Loucy (cell line): ENCODE data around the gene IRF2.

Experiments used
- H2AFZ ChIP-seq: fragments of 200-600 bp; sonication (generic); 2 replicates; pipeline ENCODE4 v1.6.0; 2016; ENCODE audit warnings: antibody characterized with exemption, mild to moderate bottlenecking, low read length, moderate library complexity
- H3F3A ChIP-seq: fragments of 200-600 bp; 2 replicates; pipeline ENCODE4 v1.6.0; 2016; ENCODE audit warnings: antibody characterized with exemption, low read depth, mild to moderate bottlenecking
- H3K27me3 ChIP-seq: fragments of 200-600 bp; sonication (generic); 2 replicates; pipeline ENCODE4 v1.6.1; 2014; ENCODE audit warnings: low read length, mild to moderate bottlenecking; ENCODE audit not compliant: insufficient read depth, poor library complexity, severe bottlenecking
- H3K36me3 ChIP-seq: fragments of 200-600 bp; sonication (generic); 2 replicates; pipeline ENCODE4 v1.6.1; 2016; ENCODE audit warnings: low read length; ENCODE audit not compliant: insufficient read depth
- H3K4me1 ChIP-seq: fragments of 200-600 bp; sonication (generic); 2 replicates; pipeline ENCODE4 v1.5.1; 2014; ENCODE audit warnings: low read length, mild to moderate bottlenecking; ENCODE audit not compliant: insufficient read depth, poor library complexity, severe bottlenecking
- H3K4me2 ChIP-seq: fragments of 200-600 bp; sonication (generic); 2 replicates; pipeline ENCODE4 v1.6.0; 2014; ENCODE audit warnings: antibody characterized with exemption, low read length, low read depth, mild to moderate bottlenecking; ENCODE audit not compliant: poor library complexity, severe bottlenecking
- H3K4me3 ChIP-seq: fragments of 200-600 bp; sonication (generic); 2 replicates; pipeline ENCODE4 v1.5.1; 2014; ENCODE audit warnings: low read length, mild to moderate bottlenecking, mixed read lengths; ENCODE audit not compliant: poor library complexity, severe bottlenecking
- H3K79me2 ChIP-seq: fragments of 200-600 bp; sonication (generic); 2 replicates; pipeline ENCODE4 v1.6.1; 2014; ENCODE audit warnings: low read length; ENCODE audit not compliant: insufficient read depth
- H3K9ac ChIP-seq: fragments of 200-600 bp; sonication (generic); 2 replicates; pipeline ENCODE4 v1.6.0; 2014; ENCODE audit warnings: mild to moderate bottlenecking, low read depth, low read length, moderate library complexity; ENCODE audit not compliant: poor library complexity, severe bottlenecking
- H3K9me2 ChIP-seq: fragments of 200-600 bp; sonication (generic); replicated peaks from 2 replicates; pipeline ENCODE4 v1.6.1; 2016; ENCODE audit warnings: low read depth, low read length, mixed read lengths
- H3K9me3 ChIP-seq: fragments of 200-600 bp; sonication (generic); 2 replicates; pipeline ENCODE4 v1.6.1; 2014; ENCODE audit warnings: mild to moderate bottlenecking, antibody characterized with exemption, low read length, low read depth; ENCODE audit not compliant: insufficient read depth
- H4K20me1 ChIP-seq: fragments of 200-600 bp; sonication (generic); 2 replicates; pipeline ENCODE4 v1.6.0; 2014; ENCODE audit warnings: antibody characterized with exemption, low read length, mild to moderate bottlenecking; ENCODE audit not compliant: insufficient read depth, poor library complexity, severe bottlenecking
- CTCF ChIP-seq: fragments of 200-600 bp; sonication (generic); conservative IDR thresholded peaks from 2 replicates; pipeline ENCODE4 v1.5.1; 2014; ENCODE audit warnings: mild to moderate bottlenecking, antibody characterized with exemption, low read length
- EZH2phosphoT487 ChIP-seq: fragments of 200-600 bp; IDR thresholded peaks from 2 replicates; pipeline ENCODE4 v1.6.1; 2018; ENCODE audit warnings: antibody characterized with exemption, mild to moderate bottlenecking, moderate library complexity, borderline replicate concordance

IRF2 gene

GRCh38 chr4:184444215-184444952 is 30.0 kb downstream of the IRF2 start:
- H3K27me3 ChIP-seq, result no peaks in the 10 kb centered on the region
- no peak overlapping the region for H3K4me2 ChIP-seq
- peaks cover 7% of the 10 kb centered on the region for H4K20me1 ChIP-seq
- TF ChIP-seq EZH2phosphoT487 (no peak), CTCF (no peak)
- no peak overlapping the region for H3K4me3 ChIP-seq
- no peaks in the 10 kb centered on the region for H3K9me2 ChIP-seq
- H2AFZ ChIP-seq, result no peak overlapping the region
- peaks cover 6% of the 10 kb centered on the region; the same call in 1 of the 2 replicates for H3K36me3 ChIP-seq
- H3K9ac ChIP-seq, result no peak overlapping the region
- H3K79me2 ChIP-seq, result peaks cover 91% of the 10 kb centered on the region
- H3F3A ChIP-seq, result no peaks in the 10 kb centered on the region
- no peaks in the 10 kb centered on the region for H3K9me3 ChIP-seq
- peaks cover 6% of the 10 kb centered on the region for H3K4me1 ChIP-seq

GRCh38 chr4:184443318-184443717 is 31.0 kb downstream of the IRF2 start:
- H3K9ac ChIP-seq, result no peak overlapping the region
- no peaks in the 10 kb centered on the region for H3K9me3 ChIP-seq
- no peak overlapping the region for H2AFZ ChIP-seq
- H3F3A ChIP-seq, result no peaks in the 10 kb centered on the region
- H3K4me1 ChIP-seq, result peaks cover 6% of the 10 kb centered on the region
- no peaks in the 10 kb centered on the region for H3K27me3 ChIP-seq
- no peak overlapping the region for H3K4me2 ChIP-seq
- H3K36me3 ChIP-seq, result peaks cover 6% of the 10 kb centered on the region; the same call in 1 of the 2 replicates
- no peak overlapping the region for H3K4me3 ChIP-seq
- H4K20me1 ChIP-seq, result peaks cover 7% of the 10 kb centered on the region
- no peaks in the 10 kb centered on the region for H3K9me2 ChIP-seq
- peaks cover 88% of the 10 kb centered on the region for H3K79me2 ChIP-seq
- TF ChIP-seq CTCF (no peak), EZH2phosphoT487 (no peak)

GRCh38 chr4:184442314-184442635 is 32.1 kb downstream of the IRF2 start:
- no peak for TF ChIP-seq CTCF
- no peak for TF ChIP-seq EZH2phosphoT487
- H3K4me2 ChIP-seq, result no peak overlapping the region
- peaks cover 15% of the 10 kb centered on the region for H3K4me1 ChIP-seq
- H3K9ac ChIP-seq, result no peak overlapping the region
- peaks cover 7% of the 10 kb centered on the region for H4K20me1 ChIP-seq
- no peaks in the 10 kb centered on the region for H3K9me3 ChIP-seq
- no peak overlapping the region for H2AFZ ChIP-seq
- H3K36me3 ChIP-seq, result no peaks in the 10 kb centered on the region
- no peak overlapping the region for H3K4me3 ChIP-seq
- no peaks in the 10 kb centered on the region for H3K27me3 ChIP-seq
- peaks cover 86% of the 10 kb centered on the region for H3K79me2 ChIP-seq
- no peaks in the 10 kb centered on the region for H3K9me2 ChIP-seq
- H3F3A ChIP-seq, result no peaks in the 10 kb centered on the region
